CD8-positive, alpha-beta memory T cell (primary cell): Measurements from ENCODE around the gene BCL3. TPM values are rescaled to one million over a fixed set of nuclear protein-coding genes. Genes with fewer than 3 reads are reported as not detected.

Experiments
- CTCF ChIA-PET: fragments of 350-600 bp; sonication (Branson Sonifier 250); formaldehyde crosslinking; loops from one replicate; lab custom pipeline; 2021; ENCODE audit warnings: antibody characterized with exemption; lab: Charles Lee
- POLR2A ChIA-PET: fragments of 350-600 bp; sonication (Branson Sonifier 250); formaldehyde crosslinking; loops from one replicate; lab custom pipeline; 2021; ENCODE audit warnings: antibody characterized with exemption; lab: Charles Lee
- DNase-seq, 5 donors: peaks; one replicate each; pipeline versions ENCODE4 v3.0.0 to v3.0.0-alpha.2; 2020 to 2022; ENCODE audit warnings: mixed read lengths in 1 of 5
- H3K27ac ChIP-seq: one replicate; pipeline ENCODE4 v1.7.0; 2013; ENCODE audit warnings: low read depth, mild to moderate bottlenecking, low read length, moderate library complexity
- H3K27me3 ChIP-seq: 2 replicates; pipeline ENCODE4 v1.7.0; 2013; ENCODE audit warnings: low read length, mild to moderate bottlenecking; ENCODE audit not compliant: insufficient read depth, poor library complexity, severe bottlenecking
- H3K36me3 ChIP-seq: 2 replicates; pipeline ENCODE4 v1.7.0; 2013; ENCODE audit warnings: mild to moderate bottlenecking, low read length, moderate library complexity; ENCODE audit not compliant: insufficient read depth
- H3K4me1 ChIP-seq: 2 replicates; pipeline ENCODE4 v1.7.0; 2013; ENCODE audit warnings: mild to moderate bottlenecking, low read length, moderate library complexity; ENCODE audit not compliant: insufficient read depth
- H3K4me3 ChIP-seq: 2 replicates; pipeline ENCODE4 v1.7.0; 2013; ENCODE audit warnings: mild to moderate bottlenecking, low read length
- H3K9me3 ChIP-seq: 2 replicates; pipeline ENCODE4 v1.7.0; 2013; ENCODE audit warnings: mild to moderate bottlenecking, low read length
- H3K27ac Mint-ChIP-seq, 8 donors: one replicate each; pipeline ENCODE4 v1.8.0; 2020 to 2021; ENCODE audit warnings: mixed read lengths in 8 of 8, mild to moderate bottlenecking in 6 of 8, inconsistent platforms in 3 of 8, moderate library complexity in 3 of 8
- H3K27me3 Mint-ChIP-seq, 2 donors: one replicate each; pipeline ENCODE4 v1.8.0; 2020 to 2021; ENCODE audit warnings: mixed read lengths in 2 of 2, mild to moderate bottlenecking in 1 of 2, moderate library complexity in 1 of 2
- H3K36me3 Mint-ChIP-seq, 3 donors: one replicate each; pipeline ENCODE4 v1.8.0; 2020 to 2021; ENCODE audit warnings: mixed read lengths in 3 of 3, inconsistent platforms in 1 of 3, mild to moderate bottlenecking in 1 of 3
- H3K4me1 Mint-ChIP-seq, 3 donors: one replicate each; pipeline ENCODE4 v1.8.0; 2020 to 2021; ENCODE audit warnings: mixed read lengths in 3 of 3, inconsistent platforms in 1 of 3, mild to moderate bottlenecking in 1 of 3
- H3K4me3 Mint-ChIP-seq, 7 donors: one replicate each; pipeline ENCODE4 v1.8.0; 2020 to 2021; ENCODE audit warnings: mixed read lengths in 7 of 7, mild to moderate bottlenecking in 6 of 7, moderate library complexity in 4 of 7, inconsistent platforms in 2 of 7
- H3K9me3 Mint-ChIP-seq, 5 donors: one replicate each; pipeline ENCODE4 v1.8.0; 2020 to 2022; ENCODE audit warnings: mixed read lengths in 5 of 5, mild to moderate bottlenecking in 3 of 5, moderate library complexity in 2 of 5, inconsistent platforms in 1 of 5
- polyA plus RNA-seq: library from polyadenylated mRNA; unstranded; fragments of 300-500 nt; fragmentation: Illumina TruSeq; gene quantifications from one replicate; pipeline ENCODE4 v1.2.3, GENCODE V29; 2021
- total RNA-seq, 2 experiments: library from RNA; stranded (reverse); gene quantifications; one replicate each; pipeline ENCODE4 v1.2.3, GENCODE V29; 2021

Gene BCL3
- total and polyA plus RNA-seq, 3 experiments from 2014 or later, result 9.8 to 33.9 (median 30.5) TPM

DNA sequence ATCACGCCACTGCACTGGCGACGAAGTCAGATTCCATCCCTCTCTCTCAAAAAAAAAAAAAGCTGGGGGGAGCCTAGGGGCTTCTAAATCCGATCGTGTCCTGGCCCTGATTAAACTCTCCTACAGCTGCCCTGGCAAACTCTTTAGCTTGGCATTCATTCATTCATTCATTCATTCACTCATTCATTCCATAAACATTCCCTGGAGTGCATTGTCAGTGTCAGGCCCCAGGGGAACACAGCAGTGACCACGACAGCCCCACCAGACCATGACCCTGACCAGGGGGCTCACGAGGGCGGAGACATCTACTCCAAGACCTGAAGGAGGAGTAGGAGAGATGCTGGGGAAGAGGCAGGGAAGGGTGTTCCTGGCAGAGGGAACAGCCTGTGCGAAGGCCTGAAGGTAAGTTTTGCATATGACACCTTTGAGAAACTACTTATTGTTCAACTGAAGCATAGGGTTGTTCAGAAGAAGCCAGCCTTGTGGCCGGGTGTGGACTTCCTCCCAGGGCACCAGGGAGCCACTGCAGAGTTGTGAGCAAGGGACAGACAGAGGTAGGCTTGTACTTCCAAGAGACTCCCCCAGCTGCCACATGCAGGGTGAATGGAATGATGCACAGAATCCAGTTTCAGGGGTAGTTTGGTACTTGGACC lies 25.1 kb upstream of the BCL3 start:
- ChIA-PET CTCF (interaction anchor here (0.9 to 7.4 kb wide), 24 partner anchors 9 to 180 kb away, joined by 3 to 299 read pairs (median 6); no protein-coding TSS in a partner anchor), POLR2A (interaction anchor here (0.5 to 2.9 kb wide), 4 partner anchors 10 to 511 kb away, joined by 3 to 18 read pairs (median 4); partner anchors contain the start of gene ZNF227)
- Mint-ChIP-seq H3K27me3 (peaks cover 0 to 3% of the 10 kb centered on the region in 2 donors), H3K4me1 (peaks cover 16 to 31% (median 21%) of the 10 kb centered on the region in 3 donors), H3K36me3 (no peaks in the 10 kb centered on the region), H3K27ac (no peak overlapping the region), H3K4me3 (no peak overlapping the region), H3K9me3 (no peaks in the 10 kb centered on the region)
- Histone ChIP-seq H3K4me1 (peaks cover 19% of the 10 kb centered on the region), H3K27me3 (no peaks in the 10 kb centered on the region), H3K36me3 (no peaks in the 10 kb centered on the region), H3K9me3 (no peaks in the 10 kb centered on the region), H3K27ac (no peak overlapping the region), H3K4me3 (no peak overlapping the region)
- DNase-seq, result no peak

DNA sequence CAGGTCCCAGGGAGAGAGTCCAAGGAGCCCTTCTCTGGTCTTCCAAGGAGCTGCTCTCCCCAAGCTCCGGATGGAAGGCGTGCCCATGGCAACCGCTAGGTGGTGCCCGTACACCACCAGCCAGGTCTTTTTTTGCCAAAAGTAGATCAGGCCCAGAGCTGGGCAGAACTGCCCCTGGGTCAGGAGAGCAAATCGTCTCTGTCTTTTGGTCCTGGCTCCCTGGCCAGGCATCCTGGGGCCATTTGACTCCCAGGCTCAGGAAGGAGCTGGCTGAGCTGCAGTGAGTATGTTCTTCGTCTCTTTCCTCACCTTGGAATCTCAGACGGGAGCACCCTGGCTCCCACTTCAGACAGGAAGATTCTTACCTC lies 24.6 kb upstream of the BCL3 start:
- peaks cover 19% of the 10 kb centered on the region for H3K4me1 ChIP-seq

DNA sequence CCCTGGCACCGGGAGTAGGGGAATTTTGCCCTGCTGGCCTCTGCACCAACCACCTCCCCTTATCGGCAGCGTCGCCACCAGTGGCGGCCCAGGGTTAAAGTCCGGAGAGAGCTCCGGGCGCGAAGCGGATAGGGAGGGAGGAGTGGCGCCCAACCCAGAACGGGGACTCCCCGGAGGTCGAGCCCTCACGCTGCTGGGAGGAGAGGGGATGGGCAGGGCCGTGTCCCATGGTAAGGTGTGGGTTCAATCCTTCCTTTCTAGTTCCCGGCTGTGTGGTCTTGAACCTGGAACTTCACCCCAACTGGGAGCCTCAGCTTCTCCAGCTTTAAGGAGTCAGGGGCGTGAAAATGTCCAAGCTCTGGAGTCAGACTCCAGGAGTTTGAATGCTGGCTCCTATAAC lies 23.3 kb upstream of the BCL3 start:
- H3K4me3 Mint-ChIP-seq, result no peak overlapping the region
- Histone ChIP-seq H3K27ac (no peak overlapping the region), H3K4me3 (no peak overlapping the region), H3K4me1 (peaks cover 19% of the 10 kb centered on the region), H3K9me3 (no peaks in the 10 kb centered on the region), H3K36me3 (no peaks in the 10 kb centered on the region), H3K27me3 (no peaks in the 10 kb centered on the region)
- no peak overlapping the region for H3K27ac Mint-ChIP-seq
- H3K9me3 Mint-ChIP-seq, result no peaks in the 10 kb centered on the region
- no peaks in the 10 kb centered on the region for H3K36me3 Mint-ChIP-seq
- DNase-seq, result no peak
- H3K27me3 Mint-ChIP-seq, result peaks cover 0 to 3% of the 10 kb centered on the region in 2 donors
- H3K4me1 Mint-ChIP-seq, result peaks cover 16 to 31% (median 21%) of the 10 kb centered on the region in 3 donors
- ChIA-PET CTCF (interaction anchor here (0.7 to 7.4 kb wide), 5 partner anchors 16 to 61 kb away, joined by 5 to 299 read pairs (median 5); no protein-coding TSS in a partner anchor), POLR2A (no interaction called here)

More for the DNA sequence above, 24.6 kb upstream of the BCL3 start:
- DNase-seq, result peak; percentile 67 to 85 (median 77)
- Histone ChIP-seq H3K36me3 (no peaks in the 10 kb centered on the region), H3K27me3 (no peaks in the 10 kb centered on the region), H3K27ac (no peak overlapping the region), H3K9me3 (no peaks in the 10 kb centered on the region), H3K4me3 (no peak overlapping the region)
- CTCF ChIA-PET, result interaction anchor here (0.9 to 7.4 kb wide), 24 partner anchors 9 to 180 kb away, joined by 3 to 299 read pairs (median 6); no protein-coding TSS in a partner anchor
- no peaks in the 10 kb centered on the region for H3K36me3 Mint-ChIP-seq
- H3K9me3 Mint-ChIP-seq, result no peaks in the 10 kb centered on the region
- no peak overlapping the region for H3K4me3 Mint-ChIP-seq
- peaks cover 0 to 3% of the 10 kb centered on the region in 2 donors for H3K27me3 Mint-ChIP-seq
- peak overlapping the region in 5 of 8 donors; percentile 13 to 81 (median 23) for H3K27ac Mint-ChIP-seq
- H3K4me1 Mint-ChIP-seq, result peaks cover 16 to 31% (median 21%) of the 10 kb centered on the region in 3 donors
- POLR2A ChIA-PET, result interaction anchor here (0.5 to 2.9 kb wide), 4 partner anchors 10 to 511 kb away, joined by 3 to 18 read pairs (median 4); partner anchors contain the start of gene ZNF227

DNA sequence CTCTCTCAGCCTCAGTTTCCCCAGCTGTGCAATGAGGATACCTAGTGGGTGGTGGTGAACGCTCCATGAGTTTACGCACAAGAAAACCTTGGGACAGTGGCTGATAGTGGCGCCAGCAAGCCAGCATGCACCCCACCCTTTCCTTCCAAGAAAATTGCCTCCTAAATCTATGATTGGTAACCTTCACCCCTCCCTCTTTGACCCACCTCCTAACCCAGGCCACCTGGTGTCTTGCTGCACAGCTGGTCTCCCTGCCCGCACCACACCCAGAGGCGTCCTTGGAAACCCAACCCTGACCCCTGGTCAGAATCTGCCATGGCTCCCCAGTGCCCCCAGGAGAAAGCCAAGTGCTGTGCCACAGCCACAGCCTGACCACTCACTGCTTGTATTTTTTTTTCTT lies 22.8 kb upstream of the BCL3 start:
- no peak overlapping the region for H3K4me3 ChIP-seq
- Mint-ChIP-seq H3K4me3 (no peak overlapping the region), H3K9me3 (no peaks in the 10 kb centered on the region), H3K36me3 (no peaks in the 10 kb centered on the region), H3K4me1 (peaks cover 16 to 31% (median 21%) of the 10 kb centered on the region in 3 donors), H3K27ac (peak overlapping the region in 1 of 8 donors; percentile 44), H3K27me3 (peaks cover 0 to 3% of the 10 kb centered on the region in 2 donors)
- H3K27me3 ChIP-seq, result no peaks in the 10 kb centered on the region
- peaks cover 19% of the 10 kb centered on the region for H3K4me1 ChIP-seq
- H3K27ac ChIP-seq, result no peak overlapping the region
- ChIA-PET POLR2A (no interaction called here), CTCF (interaction anchor here (0.7 to 7.4 kb wide), 3 partner anchors 36 to 61 kb away, joined by 5 to 299 read pairs (median 5); no protein-coding TSS in a partner anchor)
- no peaks in the 10 kb centered on the region for H3K36me3 ChIP-seq
- DNase-seq, result no peak
- H3K9me3 ChIP-seq, result no peaks in the 10 kb centered on the region

DNA sequence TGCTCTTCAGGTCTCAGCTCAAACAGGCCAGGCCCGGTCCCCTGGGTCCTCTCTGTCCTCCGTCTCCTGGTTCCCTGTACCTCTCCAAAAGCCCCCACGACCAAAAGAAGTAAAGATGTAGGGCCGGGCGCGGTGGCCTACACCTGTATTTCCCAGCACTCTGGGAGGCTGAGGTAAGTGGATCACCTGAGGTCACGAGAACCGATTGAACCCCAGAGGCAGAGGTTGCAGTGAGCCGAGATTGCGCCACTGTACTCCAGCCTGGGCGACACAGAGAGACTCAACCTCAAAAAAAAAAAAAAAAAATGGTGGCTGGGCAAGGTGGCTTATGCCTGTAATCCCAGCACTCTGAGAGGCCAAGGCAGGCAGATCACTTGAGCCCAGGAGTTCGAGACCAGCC lies 22.0 kb upstream of the BCL3 start:
- CTCF ChIA-PET, result interaction anchor here (2.2 to 7.4 kb wide), 3 partner anchors 13 to 42 kb away, joined by 5 to 299 read pairs (median 5); no protein-coding TSS in a partner anchor
- no peak overlapping the region for H3K27ac ChIP-seq
- Mint-ChIP-seq H3K36me3 (no peaks in the 10 kb centered on the region), H3K27me3 (peaks cover 0 to 3% of the 10 kb centered on the region in 2 donors), H3K4me1 (peaks cover 16 to 31% (median 21%) of the 10 kb centered on the region in 3 donors), H3K4me3 (no peak overlapping the region), H3K27ac (peak overlapping the region in 1 of 8 donors; percentile 51), H3K9me3 (no peaks in the 10 kb centered on the region)
- no peaks in the 10 kb centered on the region for H3K27me3 ChIP-seq
- peaks cover 19% of the 10 kb centered on the region for H3K4me1 ChIP-seq
- no peaks in the 10 kb centered on the region for H3K36me3 ChIP-seq
- H3K9me3 ChIP-seq, result no peaks in the 10 kb centered on the region
- POLR2A ChIA-PET, result interaction anchor here (0.6 kb wide), 1 partner anchor 45 kb away, joined by 3 read pairs; no protein-coding TSS in a partner anchor
- H3K4me3 ChIP-seq, result no peak overlapping the region
- DNase-seq, result no peak

DNA sequence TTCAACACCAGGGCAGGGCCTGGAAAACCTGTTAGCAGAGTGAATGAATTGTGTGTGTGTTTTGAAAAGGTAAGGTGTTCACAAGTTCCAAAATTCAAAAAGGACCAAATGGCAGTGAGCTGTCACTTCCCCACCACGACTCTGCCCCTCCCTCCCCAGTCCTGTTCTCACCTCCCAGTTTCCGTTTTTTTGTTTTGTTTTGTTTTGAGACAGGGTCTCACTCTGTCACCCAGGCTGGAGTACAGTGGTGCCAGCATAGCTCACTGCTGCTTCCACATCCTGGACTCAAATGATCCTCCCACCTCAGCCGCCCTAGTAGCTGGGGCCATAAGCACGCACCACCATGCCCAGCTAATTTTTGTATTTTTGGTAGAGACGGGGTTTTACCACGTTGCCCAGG lies 20.3 kb upstream of the BCL3 start:
- H3K36me3 Mint-ChIP-seq, result no peaks in the 10 kb centered on the region
- POLR2A ChIA-PET, result no interaction called here

DNA sequence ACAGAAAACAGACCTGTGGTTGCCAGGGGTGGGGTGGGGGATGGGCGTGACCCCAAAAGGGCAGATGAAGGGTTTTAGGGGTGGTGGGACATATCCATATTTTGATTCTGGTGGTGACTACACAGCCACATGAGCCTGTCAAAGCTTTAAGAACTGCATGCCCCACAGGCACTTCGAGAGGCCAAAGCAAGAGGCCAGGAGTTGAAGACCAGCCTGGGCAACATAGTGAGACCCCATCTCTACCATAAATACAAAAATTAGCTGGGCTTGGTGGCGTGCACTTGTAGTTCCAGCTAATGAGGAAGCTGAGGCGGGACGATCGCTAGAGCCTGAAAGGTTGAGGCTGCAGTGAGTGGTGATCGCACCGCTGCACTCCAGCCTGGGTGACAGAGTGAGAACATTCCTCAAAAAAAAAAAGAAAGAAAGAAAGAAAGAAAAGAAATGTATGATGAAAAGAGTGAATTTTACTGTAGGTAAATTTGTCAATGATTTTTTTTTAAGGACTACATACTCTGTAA lies 18.9 kb upstream of the BCL3 start:
- Mint-ChIP-seq H3K27me3 (no peaks in the 10 kb centered on the region), H3K9me3 (no peaks in the 10 kb centered on the region), H3K27ac (peak overlapping the region in 2 of 8 donors; percentile 78 to 94), H3K36me3 (no peaks in the 10 kb centered on the region), H3K4me1 (peaks cover 6 to 9% (median 8%) of the 10 kb centered on the region in 3 donors), H3K4me3 (no peak overlapping the region)
- DNase-seq, result no peak
- no peak overlapping the region for H3K4me3 ChIP-seq
- H3K27ac ChIP-seq, result no peak overlapping the region
- no peaks in the 10 kb centered on the region for H3K36me3 ChIP-seq
- ChIA-PET CTCF (interaction anchor here (1.9 to 2.6 kb wide), 2 partner anchors 40 to 42 kb away, joined by 5 to 15 read pairs; no protein-coding TSS in a partner anchor), POLR2A (no interaction called here)
- no peaks in the 10 kb centered on the region for H3K4me1 ChIP-seq
- H3K9me3 ChIP-seq, result no peaks in the 10 kb centered on the region
- no peaks in the 10 kb centered on the region for H3K27me3 ChIP-seq

More for the DNA sequence above, 20.3 kb upstream of the BCL3 start:
- Histone ChIP-seq H3K27ac (no peak overlapping the region), H3K4me3 (no peak overlapping the region), H3K9me3 (no peaks in the 10 kb centered on the region), H3K4me1 (peaks cover 12% of the 10 kb centered on the region), H3K36me3 (no peaks in the 10 kb centered on the region), H3K27me3 (no peaks in the 10 kb centered on the region)
- no peak for DNase-seq
- Mint-ChIP-seq H3K27ac (peak overlapping the region in 3 of 8 donors; percentile 66 to 78 (median 72)), H3K4me3 (no peak overlapping the region), H3K4me1 (peaks cover 14 to 21% (median 16%) of the 10 kb centered on the region in 3 donors), H3K9me3 (no peaks in the 10 kb centered on the region), H3K27me3 (no peaks in the 10 kb centered on the region)
- CTCF ChIA-PET, result interaction anchor here (1.9 to 2.6 kb wide), 3 partner anchors 11 to 43 kb away, joined by 5 to 15 read pairs (median 5); no protein-coding TSS in a partner anchor
